ENCODE measurements around the gene GSTO1.

Gene GSTO1

DNA sequence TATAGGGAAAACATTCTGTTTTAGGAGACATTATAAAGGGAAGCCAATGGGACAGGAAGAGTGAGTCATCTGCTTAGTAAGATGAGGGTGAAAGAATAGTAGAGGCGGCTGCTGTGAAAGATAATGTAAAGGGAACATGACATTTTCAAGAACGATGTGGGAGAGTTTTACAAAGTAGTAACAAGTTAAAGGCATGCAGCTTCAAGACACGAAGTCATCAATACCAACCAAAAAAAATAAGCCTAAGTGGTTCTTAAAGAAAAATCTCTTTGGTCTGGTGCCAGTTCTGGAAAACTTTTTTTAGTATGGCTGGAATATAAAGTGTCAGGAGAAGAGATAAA, 6.1 kb downstream of the GSTO1 start:
- in situ Hi-C loops (cut with HindIII; ENCODE audit: low sequenced_read_pairs): no loop called here
- H3K4me3 ChIP-seq (ENCODE audit: low read depth, low read length): no peak overlapping the region
- DNase-seq (ENCODE audit: low read depth, low spot score): peak; percentile 79
- TF ChIP-seq, protein P1, sequence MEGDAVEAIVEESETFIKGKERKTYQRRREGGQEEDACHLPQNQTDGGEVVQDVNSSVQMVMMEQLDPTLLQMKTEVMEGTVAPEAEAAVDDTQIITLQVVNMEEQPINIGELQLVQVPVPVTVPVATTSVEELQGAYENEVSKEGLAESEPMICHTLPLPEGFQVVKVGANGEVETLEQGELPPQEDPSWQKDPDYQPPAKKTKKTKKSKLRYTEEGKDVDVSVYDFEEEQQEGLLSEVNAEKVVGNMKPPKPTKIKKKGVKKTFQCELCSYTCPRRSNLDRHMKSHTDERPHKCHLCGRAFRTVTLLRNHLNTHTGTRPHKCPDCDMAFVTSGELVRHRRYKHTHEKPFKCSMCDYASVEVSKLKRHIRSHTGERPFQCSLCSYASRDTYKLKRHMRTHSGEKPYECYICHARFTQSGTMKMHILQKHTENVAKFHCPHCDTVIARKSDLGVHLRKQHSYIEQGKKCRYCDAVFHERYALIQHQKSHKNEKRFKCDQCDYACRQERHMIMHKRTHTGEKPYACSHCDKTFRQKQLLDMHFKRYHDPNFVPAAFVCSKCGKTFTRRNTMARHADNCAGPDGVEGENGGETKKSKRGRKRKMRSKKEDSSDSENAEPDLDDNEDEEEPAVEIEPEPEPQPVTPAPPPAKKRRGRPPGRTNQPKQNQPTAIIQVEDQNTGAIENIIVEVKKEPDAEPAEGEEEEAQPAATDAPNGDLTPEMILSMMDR (IDR thresholded peaks at IDR 0.05; ENCODE audit: low read depth, low read length): no peak

DNA sequence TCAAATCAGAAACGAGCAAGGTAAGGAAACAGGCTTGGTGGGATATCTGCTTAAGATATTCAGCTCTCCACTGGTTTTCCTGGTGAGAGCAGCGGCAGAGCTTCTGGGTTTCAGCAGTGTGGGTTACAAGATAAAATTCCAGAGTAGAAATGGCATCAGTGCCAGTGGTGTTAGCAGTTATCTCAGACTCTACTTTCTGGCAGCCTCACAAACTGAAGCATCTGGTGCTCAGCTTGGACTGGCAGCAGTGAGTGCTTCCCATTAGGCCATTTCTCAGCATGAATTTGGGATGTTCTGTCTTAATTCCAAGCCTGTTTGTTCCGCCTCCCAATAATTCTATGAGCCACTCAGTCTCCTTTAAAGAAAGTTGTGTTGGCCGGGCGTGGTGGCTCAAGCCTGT, 7.4 kb downstream of the GSTO1 start:
- TF ChIP-seq, protein P1 (IDR thresholded peaks at IDR 0.05; ENCODE audit: low read depth, low read length): no peak
- in situ Hi-C loops (cut with HindIII; ENCODE audit: low sequenced_read_pairs): no loop called here
- H3K4me3 ChIP-seq (ENCODE audit: low read depth, low read length): no peak overlapping the region
- DNase-seq (ENCODE audit: low read depth, low spot score): no peak

DNA sequence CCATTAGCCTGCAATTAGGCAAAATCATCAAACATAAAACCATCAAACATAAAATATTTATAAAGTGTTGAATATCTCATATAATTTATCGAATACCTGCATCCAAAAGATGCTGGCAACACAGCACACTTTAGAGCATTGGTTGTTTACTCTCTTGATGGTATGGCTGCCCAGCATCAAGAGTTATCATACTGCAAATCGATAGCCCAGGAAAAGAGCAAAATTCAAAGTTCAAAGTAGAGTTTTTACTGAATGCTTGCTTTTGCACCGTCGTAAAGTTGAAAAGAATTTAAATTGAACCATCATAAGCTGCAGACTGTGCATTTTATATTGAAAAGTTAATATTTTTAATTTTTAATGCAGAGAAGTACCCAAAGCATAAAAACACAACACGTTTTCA, 10.1 kb downstream of the GSTO1 start:
- DNase-seq (ENCODE audit: low read depth, low spot score): no peak
- H3K4me3 ChIP-seq (ENCODE audit: low read depth, low read length): no peak overlapping the region
- TF ChIP-seq, protein P1 (IDR thresholded peaks at IDR 0.05; ENCODE audit: low read depth, low read length): no peak
- in situ Hi-C loops (cut with HindIII; ENCODE audit: low sequenced_read_pairs): no loop called here

DNA sequence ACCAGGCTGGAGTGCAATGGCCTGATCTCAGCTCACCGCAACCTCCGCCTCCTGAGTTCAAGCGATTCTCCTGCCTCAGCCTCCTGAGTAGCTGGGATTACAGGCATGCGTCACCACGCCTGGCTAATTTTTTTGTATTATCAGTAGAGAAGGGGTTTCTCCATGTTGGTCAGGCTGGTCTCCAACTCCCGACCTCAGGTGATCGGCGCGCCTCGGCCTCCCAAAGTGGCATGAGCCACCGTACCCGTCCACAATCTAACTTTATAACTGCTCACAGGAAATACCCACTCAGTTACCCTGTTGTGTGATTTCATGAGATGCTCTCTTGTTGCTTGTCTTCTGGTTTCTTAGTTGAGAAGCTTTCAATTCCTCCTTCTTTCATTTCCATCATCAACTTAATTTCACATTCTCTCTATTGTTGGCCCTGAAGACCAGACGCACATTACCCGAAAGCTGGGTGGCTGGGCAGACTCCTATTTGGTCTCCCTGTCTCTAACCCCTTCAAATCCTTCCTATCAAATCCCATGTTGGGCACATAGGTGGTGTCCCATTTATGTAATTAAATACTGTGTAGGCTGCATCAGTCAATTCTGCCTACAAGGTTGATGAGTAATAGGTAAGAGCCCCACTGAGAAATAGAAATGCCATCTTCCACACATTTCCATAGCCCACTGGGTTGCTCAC, 13.2 kb downstream of the GSTO1 start:
- in situ Hi-C loops (cut with HindIII; ENCODE audit: low sequenced_read_pairs): no loop called here
- peak overlapping the region; percentile 84 for H3K4me3 ChIP-seq (ENCODE audit: low read depth, low read length)
- TF ChIP-seq, protein P1 (IDR thresholded peaks at IDR 0.05; ENCODE audit: low read depth, low read length): no peak
- DNase-seq (ENCODE audit: low read depth, low spot score): no peak

DNA sequence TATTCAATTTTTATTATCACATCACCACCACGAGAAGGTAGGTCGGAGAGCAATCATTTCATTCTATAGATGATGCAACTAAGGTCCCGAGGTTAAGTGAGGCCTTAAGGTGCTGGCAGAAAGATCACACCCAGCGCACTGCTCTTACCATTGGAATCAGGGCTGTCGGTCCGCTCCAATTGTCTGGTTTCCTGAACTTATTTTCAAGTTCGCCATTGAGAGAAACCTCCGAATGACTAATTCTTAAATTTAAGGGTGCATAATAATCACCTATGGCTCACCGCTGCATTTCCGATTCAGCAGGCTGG, 13.7 kb downstream of the GSTO1 start:
- peak overlapping the region; percentile 84 for H3K4me3 ChIP-seq (ENCODE audit: low read depth, low read length)
- no peak for DNase-seq (ENCODE audit: low read depth, low spot score)
- in situ Hi-C loops (cut with HindIII; ENCODE audit: low sequenced_read_pairs): no loop called here
- TF ChIP-seq, protein P1 (IDR thresholded peaks at IDR 0.05; ENCODE audit: low read depth, low read length): no peak

DNA sequence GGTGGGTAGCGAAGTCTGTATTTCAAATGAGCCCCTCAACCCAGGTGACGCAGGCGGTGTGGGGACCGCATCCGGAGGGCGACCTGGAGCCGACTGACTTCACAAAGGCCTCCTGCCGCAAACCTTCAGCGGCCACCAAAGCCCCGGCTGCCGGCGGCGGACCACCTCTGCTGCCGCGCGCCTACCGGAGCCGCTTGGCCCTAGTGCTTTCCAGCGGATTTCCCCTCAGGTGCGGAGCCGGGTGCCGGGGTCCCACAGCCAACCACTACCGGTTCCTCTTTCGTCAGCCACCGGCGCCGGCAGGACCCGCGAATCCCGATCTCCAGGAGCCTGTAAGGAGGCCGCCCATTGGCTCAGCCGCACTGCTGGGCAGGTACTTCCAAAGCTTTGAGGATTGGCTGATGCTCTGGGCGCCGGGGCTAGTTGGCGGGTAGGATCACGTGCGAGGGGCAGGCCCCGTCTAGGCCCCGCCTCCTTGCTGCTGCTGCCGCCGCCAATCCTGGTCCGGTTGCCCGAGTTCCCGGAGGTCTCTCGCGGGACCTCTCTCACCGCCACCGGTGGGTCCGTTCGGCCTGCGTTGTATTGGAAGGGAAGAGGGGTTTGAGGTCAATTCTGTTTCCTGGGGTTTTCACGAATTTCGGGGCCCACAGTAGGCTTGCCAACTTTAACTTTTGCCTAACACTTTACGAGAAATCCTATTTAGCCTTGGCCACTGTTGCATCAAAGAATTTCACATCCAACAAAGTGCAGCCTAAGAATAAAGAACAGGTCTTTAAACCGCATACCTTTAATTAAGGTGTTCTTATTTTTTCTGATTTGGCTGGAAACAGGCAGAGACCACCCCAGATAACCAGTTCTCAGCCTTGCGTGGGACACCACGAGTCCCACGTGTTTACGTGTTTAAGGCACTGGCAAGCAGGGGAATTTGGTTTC, 14.3 kb downstream of the GSTO1 start, which contains the start of gene GSTO2:
Gene GSTO2 (plus strand): TSS at position 472 of the 933 bp plus-strand sequence. CDS start 5,732 bp downstream, outside the sequence.
- in situ Hi-C loops (cut with HindIII; ENCODE audit: low sequenced_read_pairs): no loop called here
- H3K4me3 ChIP-seq (ENCODE audit: low read depth, low read length): peak within 1 kb of the TSS; percentile 84
- TF ChIP-seq, protein P1 (IDR thresholded peaks at IDR 0.05; ENCODE audit: low read depth, low read length): no peak
- DNase-seq (ENCODE audit: low read depth, low spot score): peak; percentile 100

Data from astrocyte of the spinal cord (primary cell).